Psoas muscle (tissue), 8 donors: ENCODE data around the gene ATP8A2. TPM values are rescaled to one million over a fixed set of nuclear protein-coding genes. Genes with fewer than 3 reads are reported as not detected.
A peak's percentile ranks its signal among the peaks of the same experiment; 100 is the strongest.

Experiments
- ATAC-seq, 4 donors: fragments of 200-7000 bp; cut with Tn5 transposase; one replicate each; pipeline ENCODE4 v1.9.1; 2020; ENCODE audit warnings: moderate library complexity in 3 of 4, mild to moderate bottlenecking in 2 of 4
- DNase-seq, 2 donors: peaks; one replicate each; pipeline ENCODE4 v3.0.0-alpha.2; 2020
- H3K27ac ChIP-seq: fragments of 200-600 bp; one replicate; pipeline ENCODE4 v1.8.0; 2022
- H3K27me3 ChIP-seq, 3 donors: fragments of 200-600 bp in 1 of 3; one replicate each; pipeline versions ENCODE4 v1.6.1 to v1.8.0; 2013 to 2022; ENCODE audit warnings: low read length in 2 of 3, mild to moderate bottlenecking in 2 of 3, moderate library complexity in 1 of 3; ENCODE audit not compliant: insufficient read depth in 3 of 3
- H3K36me3 ChIP-seq, 2 donors: fragments of 200-600 bp in 1 of 2; one replicate each; pipeline versions ENCODE4 v1.6.1 to v1.8.0; 2013 to 2022; ENCODE audit warnings: low read depth in 1 of 2, mild to moderate bottlenecking in 1 of 2, moderate library complexity in 1 of 2; ENCODE audit not compliant: insufficient read depth in 1 of 2
- H3K4me1 ChIP-seq: fragments of 200-600 bp; one replicate; pipeline ENCODE4 v1.8.0; 2022
- H3K4me3 ChIP-seq: fragments of 200-600 bp; one replicate; pipeline ENCODE4 v1.8.0; 2022; ENCODE audit warnings: mild to moderate bottlenecking
- H3K9me3 ChIP-seq: fragments of 200-600 bp; one replicate; pipeline ENCODE4 v1.8.0; 2022
- WGBS, 3 donors: extraction: QIAGEN DNeasy Blood & Tissue Kit; methylation state at CpG; one replicate each; pipeline versions ENCODE4 v1.1.6 to v1.1.7; 2013; 5-methylcytosine and 5-hydroxymethylcytosine counted together
- intact Hi-C, 2 donors: fragments of 100-400 bp; cut with DNase I; formaldehyde crosslinking; loops; one replicate each; pipeline versions ENCODE4 v1.11.0 to v1.14.2; 2022
- polyA plus RNA-seq, 3 donors: library from polyadenylated mRNA; stranded (reverse); fragments of 200-250 nt; gene quantifications; one replicate each; pipeline ENCODE4 v1.2.3, GENCODE V29; 2013
- total RNA-seq, 4 donors: library from RNA; stranded (reverse); fragmentation: NEBNext Ultra II Directional in 2 of 4; extraction: Animal tissue kit (Norgen Biotek cat#: 25700) in 2 of 4; gene quantifications; one replicate each; pipeline versions ENCODE4 v1.2.1 to v1.2.4, GENCODE V29; 2021 to 2023
- TF ChIP-seq, protein P1 (sequence below): fragments of 200-600 bp; IDR thresholded peaks from one replicate; pipeline ENCODE4 v1.8.0; 2022; ENCODE audit warnings: antibody characterized with exemption
- donor health status: healthy with polysubstance abuse.
- donor health status: DM: no; HTN: no; CAD: no; lungs with moderate emphysema.
- donor health status: Bipolar disorder and iron deficiency.
- donor health status: healthy.
- donor health status: DM: yes; HTN: yes; CAD: no.
- donor health status: DM: no; HTN: no; CAD: no.
- donor health status: DM: no; HTN: no; CAD: no.
- donor health status: DM: yes; HTN: yes; CAD: no.

The ATP8A2 gene
- total and polyA plus RNA-seq, 7 donors, result 0.02 to 0.22 (median 0.04) TPM; not detected in 2

DNA sequence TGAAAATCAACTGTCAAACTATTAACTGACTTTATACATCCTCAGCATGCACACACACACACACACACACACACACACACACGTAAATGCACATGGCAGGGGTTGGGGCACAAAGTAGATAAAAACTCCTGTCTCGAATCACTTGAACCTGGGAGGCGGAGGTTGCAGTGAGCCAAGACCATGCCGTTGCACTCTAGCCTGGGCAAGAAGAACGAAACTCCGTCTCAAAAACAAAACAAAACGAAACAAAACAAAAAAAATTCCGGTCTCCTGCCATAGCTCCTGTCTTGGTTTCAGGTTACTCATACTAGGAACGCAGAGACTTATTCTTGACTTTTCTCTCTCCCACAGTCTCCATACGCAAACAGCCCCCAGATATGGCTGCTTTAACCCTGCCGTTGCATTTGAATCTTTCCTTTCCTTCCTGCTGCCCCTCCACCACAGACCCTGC is 531.1 kb downstream of the ATP8A2 start:
- Histone ChIP-seq H3K4me3 (peak overlapping the region; percentile 25), H3K9me3 (no peaks in the 10 kb centered on the region), H3K36me3 (no peaks in the 10 kb centered on the region), H3K27me3 (no peaks in the 10 kb centered on the region), H3K4me1 (peaks cover 3% of the 10 kb centered on the region), H3K27ac (no peak overlapping the region)
- ATAC-seq, result peak in 1 of 4 donors; percentile 11
- DNase-seq, result no peak
- 51 to 69% (median 51%) methylated on average over 11 of the region's 11 CpGs for WGBS, 3 donors
- intact Hi-C loops, result loop anchor here in 1 of 2 donors (10.0 kb wide), 1 partner anchor 62 kb away; no protein-coding TSS in a partner anchor
- TF ChIP-seq, protein P1, sequence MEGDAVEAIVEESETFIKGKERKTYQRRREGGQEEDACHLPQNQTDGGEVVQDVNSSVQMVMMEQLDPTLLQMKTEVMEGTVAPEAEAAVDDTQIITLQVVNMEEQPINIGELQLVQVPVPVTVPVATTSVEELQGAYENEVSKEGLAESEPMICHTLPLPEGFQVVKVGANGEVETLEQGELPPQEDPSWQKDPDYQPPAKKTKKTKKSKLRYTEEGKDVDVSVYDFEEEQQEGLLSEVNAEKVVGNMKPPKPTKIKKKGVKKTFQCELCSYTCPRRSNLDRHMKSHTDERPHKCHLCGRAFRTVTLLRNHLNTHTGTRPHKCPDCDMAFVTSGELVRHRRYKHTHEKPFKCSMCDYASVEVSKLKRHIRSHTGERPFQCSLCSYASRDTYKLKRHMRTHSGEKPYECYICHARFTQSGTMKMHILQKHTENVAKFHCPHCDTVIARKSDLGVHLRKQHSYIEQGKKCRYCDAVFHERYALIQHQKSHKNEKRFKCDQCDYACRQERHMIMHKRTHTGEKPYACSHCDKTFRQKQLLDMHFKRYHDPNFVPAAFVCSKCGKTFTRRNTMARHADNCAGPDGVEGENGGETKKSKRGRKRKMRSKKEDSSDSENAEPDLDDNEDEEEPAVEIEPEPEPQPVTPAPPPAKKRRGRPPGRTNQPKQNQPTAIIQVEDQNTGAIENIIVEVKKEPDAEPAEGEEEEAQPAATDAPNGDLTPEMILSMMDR, result no peak

DNA sequence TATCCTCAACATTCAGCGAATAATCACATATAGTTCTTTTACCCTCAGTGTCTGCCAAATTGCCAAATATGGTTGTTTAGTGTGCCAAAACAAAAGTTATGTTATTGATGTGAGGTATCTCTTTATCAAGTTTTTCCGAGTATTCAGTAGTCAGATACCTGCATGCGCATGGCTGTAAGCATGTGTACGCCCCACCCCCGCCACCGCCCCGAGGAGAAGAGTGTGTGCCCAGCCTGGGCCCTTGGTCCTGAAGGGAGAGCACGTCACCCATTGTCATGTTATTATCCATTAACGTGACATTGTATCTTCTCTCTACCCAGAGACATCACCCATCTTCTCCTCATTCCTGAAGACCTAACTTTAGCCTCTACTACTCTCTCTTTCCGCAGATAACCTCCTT is 533.1 kb downstream of the ATP8A2 start:
- no peak overlapping the region for H3K4me3 ChIP-seq
- no peaks in the 10 kb centered on the region for H3K36me3 ChIP-seq
- WGBS, 3 donors, result 92 to 97% (median 95%) methylated on average over 10 of the region's 10 CpGs
- H3K4me1 ChIP-seq, result peaks cover 13% of the 10 kb centered on the region
- TF ChIP-seq, protein P1, result no peak
- no peak for DNase-seq
- H3K27me3 ChIP-seq, result no peaks in the 10 kb centered on the region
- no peak overlapping the region for H3K27ac ChIP-seq
- H3K9me3 ChIP-seq, result no peaks in the 10 kb centered on the region
- no peak for ATAC-seq
- intact Hi-C loops, result loop anchor here in 1 of 2 donors (10.0 kb wide), 1 partner anchor 60 kb away; no protein-coding TSS in a partner anchor

DNA sequence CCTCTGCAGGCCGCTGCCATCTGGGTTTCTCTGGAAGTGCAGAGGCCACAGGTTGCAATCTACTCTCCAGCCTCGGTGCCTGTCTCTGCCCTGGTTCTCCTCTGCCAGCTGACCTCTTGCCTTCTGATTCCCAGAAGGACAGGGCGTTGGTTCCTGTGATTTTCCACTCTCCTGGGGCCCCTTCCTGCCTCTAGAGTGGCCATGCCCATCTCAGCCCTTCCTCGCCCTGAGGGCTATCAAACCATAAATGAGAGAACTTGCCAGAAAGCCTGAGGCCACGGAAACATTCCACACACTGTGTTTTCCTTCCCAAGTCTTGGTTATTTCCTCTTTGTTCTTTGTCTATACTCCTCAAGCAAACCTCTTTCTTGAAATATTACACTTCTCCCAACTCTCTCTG is 533.8 kb downstream of the ATP8A2 start:
- TF ChIP-seq, protein P1, result no peak
- no peaks in the 10 kb centered on the region for H3K27me3 ChIP-seq
- H3K9me3 ChIP-seq, result no peaks in the 10 kb centered on the region
- intact Hi-C loops, result loop anchor here in 1 of 2 donors (10.0 kb wide), 1 partner anchor 59 kb away; no protein-coding TSS in a partner anchor
- H3K4me1 ChIP-seq, result peaks cover 13% of the 10 kb centered on the region
- no peaks in the 10 kb centered on the region for H3K36me3 ChIP-seq
- no peak overlapping the region for H3K27ac ChIP-seq
- no peak for ATAC-seq
- 69 to 76% (median 74%) methylated on average over 5 of the region's 5 CpGs for WGBS, 3 donors
- no peak overlapping the region for H3K4me3 ChIP-seq
- no peak for DNase-seq

DNA sequence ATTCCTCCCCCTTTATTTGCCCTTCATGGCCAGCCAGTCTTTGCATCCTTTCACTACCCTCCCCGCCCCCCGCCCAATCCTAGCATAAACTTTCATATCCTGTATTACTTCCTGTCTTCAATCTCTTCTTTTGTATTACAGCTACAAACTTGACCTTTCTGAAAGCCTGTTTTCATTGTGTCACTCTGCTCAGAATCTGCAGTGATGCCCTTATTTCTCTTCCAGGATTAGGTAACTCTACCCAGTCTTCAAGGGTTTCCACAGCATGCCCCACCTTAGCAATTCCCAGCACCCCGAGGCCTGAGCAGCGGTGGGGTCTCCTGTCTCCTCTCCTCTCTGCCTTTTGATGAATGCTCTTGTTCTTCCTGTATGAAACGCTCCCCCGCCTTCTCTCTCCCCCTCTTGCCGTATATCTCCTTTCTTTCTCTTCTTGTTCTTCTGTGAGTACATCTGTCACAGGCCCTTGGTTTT is 534.5 kb downstream of the ATP8A2 start:
- Histone ChIP-seq H3K9me3 (no peaks in the 10 kb centered on the region), H3K4me1 (peaks cover 13% of the 10 kb centered on the region), H3K27ac (no peak overlapping the region), H3K36me3 (no peaks in the 10 kb centered on the region), H3K4me3 (no peak overlapping the region), H3K27me3 (no peaks in the 10 kb centered on the region)
- intact Hi-C loops, result loop anchor here in 1 of 2 donors (10.0 kb wide), 1 partner anchor 59 kb away; no protein-coding TSS in a partner anchor
- no peak for ATAC-seq
- no peak for DNase-seq
- TF ChIP-seq, protein P1, result no peak
- WGBS, 3 donors, result 69 to 78% (median 78%) methylated on average over 7 of the region's 7 CpGs

DNA sequence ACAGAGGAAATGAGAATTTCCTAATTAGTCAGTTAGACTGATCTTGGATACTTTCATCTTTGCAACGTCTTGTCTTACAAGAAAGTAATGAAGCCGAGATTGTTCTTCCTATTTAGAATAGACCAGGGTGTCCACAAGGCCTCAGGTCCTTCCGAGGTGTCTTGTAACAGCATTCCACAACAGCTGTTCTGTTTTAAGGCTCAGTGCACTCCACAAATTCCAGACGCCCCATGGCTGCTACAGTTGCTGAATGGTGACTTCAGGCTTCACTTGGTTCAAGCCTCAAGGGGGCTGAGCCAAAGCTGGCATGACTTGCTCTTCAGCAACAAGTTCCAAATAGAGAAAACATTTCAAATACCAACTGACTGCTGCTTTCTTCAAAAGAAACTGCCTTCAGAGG is 536.6 kb downstream of the ATP8A2 start:
- TF ChIP-seq, protein P1, result no peak
- ATAC-seq (peak; percentile 30 to 71 (median 50)), DNase-seq (no peak)
- intact Hi-C loops, result loop anchor here in 1 of 2 donors (10.0 kb wide), 1 partner anchor 56 kb away; no protein-coding TSS in a partner anchor
- peaks cover 13% of the 10 kb centered on the region for H3K4me1 ChIP-seq
- H3K27me3 ChIP-seq, result no peaks in the 10 kb centered on the region
- no peaks in the 10 kb centered on the region for H3K9me3 ChIP-seq
- no peak overlapping the region for H3K27ac ChIP-seq
- 25 to 40% (median 32%) methylated on average over 4 of the region's 4 CpGs for WGBS, 3 donors
- no peak overlapping the region for H3K4me3 ChIP-seq
- H3K36me3 ChIP-seq, result no peaks in the 10 kb centered on the region
